ENCODE data around the gene ADGRE3.
A peak's percentile ranks its signal among the peaks of the same experiment; 100 is the strongest.

The ADGRE3 gene, protein sequence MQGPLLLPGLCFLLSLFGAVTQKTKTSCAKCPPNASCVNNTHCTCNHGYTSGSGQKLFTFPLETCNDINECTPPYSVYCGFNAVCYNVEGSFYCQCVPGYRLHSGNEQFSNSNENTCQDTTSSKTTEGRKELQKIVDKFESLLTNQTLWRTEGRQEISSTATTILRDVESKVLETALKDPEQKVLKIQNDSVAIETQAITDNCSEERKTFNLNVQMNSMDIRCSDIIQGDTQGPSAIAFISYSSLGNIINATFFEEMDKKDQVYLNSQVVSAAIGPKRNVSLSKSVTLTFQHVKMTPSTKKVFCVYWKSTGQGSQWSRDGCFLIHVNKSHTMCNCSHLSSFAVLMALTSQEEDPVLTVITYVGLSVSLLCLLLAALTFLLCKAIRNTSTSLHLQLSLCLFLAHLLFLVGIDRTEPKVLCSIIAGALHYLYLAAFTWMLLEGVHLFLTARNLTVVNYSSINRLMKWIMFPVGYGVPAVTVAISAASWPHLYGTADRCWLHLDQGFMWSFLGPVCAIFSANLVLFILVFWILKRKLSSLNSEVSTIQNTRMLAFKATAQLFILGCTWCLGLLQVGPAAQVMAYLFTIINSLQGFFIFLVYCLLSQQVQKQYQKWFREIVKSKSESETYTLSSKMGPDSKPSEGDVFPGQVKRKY

DNA sequence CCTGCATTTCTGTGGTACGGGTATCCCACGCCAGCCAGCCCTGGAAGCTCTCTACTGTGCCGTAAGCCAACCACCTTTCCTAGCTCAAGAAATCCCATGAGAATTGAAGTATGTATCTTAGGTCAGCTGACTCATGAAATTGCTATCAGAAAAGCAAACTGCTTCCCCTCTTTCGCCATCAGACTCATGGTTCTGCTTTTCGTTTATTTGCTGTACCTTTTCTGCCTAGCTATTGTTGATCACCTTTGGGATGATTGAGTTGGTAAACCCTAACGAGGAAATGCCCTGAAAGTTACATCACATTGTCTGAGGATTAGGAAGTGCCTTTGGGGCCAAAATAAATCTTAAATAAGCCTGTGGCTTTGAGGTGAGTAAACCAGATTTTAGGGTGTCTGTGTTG is at the start of gene ADGRE3:
Gene ADGRE3 (minus strand): TSS at position 81 of the 400 bp plus-strand sequence. CDS start 74 bp downstream, at position 7.
- DNase-seq: no peak

DNA sequence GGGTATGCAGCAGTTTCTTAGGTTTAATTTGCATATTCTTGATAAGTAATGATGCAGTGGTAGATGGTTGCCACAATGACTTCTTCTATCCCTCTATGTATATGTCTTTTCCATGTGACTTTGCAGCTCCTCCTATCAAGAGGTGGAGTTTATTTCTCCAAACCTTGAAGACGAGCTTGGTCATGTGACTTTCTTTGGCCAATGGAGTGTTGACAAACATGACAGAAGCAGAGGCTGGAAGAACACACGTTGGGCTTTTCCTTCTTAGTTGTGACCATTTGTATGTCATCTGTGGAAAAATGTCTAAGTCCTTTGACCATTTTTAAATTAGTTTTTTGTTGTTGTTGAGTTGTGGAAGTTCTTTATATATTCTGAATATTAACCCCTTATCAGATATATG is 47.5 kb upstream of the ADGRE3 start:
- no peak for DNase-seq

- DNase-seq: no peak
These were observed 44.5 kb upstream of the ADGRE3 start for GRCh38 chr19:14719162-14719561.

GRCh38 chr19:14718522-14719116 is 44.0 kb upstream of the ADGRE3 start:
- DNase-seq: no peak

DNA sequence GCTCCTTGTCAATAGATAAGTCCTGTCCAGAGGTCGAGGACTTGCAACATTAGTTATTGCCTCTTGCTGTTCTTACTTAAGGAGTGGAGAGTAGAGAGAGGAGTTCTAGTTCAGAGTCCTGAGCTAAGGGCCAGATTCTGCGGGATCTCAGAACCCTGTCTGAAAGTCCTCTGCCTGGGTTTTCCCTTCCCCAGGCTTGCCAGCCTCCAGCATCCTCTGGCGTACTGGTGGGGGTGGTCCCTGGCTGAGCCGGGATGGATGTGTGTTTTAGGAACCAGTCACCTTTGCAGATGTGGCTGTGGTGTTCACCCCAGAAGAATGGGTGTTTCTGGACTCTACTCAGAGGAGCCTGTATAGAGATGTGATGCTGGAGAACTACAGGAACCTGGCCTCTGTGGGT is 41.2 kb upstream of the ADGRE3 start:
- no peak for DNase-seq

DNA sequence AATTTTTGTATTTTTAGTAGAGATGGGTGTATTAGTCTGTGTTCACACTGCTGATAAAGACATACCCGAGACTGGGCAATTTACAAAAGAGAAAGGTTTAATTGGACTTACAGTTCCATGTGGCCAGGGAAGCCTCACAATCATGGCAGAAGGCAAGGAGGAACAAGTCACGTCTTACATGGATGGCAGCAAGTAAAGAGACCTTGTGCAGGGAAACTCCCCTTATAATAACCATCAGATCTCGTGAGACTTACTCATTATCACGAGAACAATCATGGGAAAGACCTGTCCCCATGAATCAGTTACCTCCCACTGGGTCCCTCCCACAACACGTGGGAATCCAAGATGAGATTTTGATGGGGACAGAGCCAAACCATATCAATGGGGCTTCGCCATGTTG is 29.8 kb upstream of the ADGRE3 start:
- DNase-seq: no peak

GRCh38 chr19:14703833-14704232 is 29.2 kb upstream of the ADGRE3 start:
- DNase-seq: no peak

GRCh38 chr19:14700711-14701375 is 26.2 kb upstream of the ADGRE3 start:
- no peak for DNase-seq

DNA sequence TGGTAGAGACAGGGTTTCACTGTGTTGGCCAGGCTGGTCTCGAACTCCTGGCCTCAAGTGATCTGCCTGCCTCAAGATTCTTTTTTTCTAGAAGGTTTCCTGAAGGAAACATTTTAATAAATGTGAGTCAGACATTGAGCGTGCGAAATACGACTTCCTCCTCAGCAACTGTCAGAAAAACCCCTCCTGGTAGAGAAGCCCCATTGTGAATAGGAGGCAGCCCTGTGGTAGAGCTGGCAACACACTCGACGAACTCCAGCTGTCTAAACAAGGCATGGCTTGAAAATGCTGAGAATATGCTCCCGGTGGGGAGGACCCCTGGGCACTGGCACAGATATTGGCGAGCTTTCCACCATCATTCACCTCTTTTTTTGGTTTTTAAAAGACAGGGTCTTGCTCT is 25.0 kb upstream of the ADGRE3 start:
- DNase-seq: no peak

DNA sequence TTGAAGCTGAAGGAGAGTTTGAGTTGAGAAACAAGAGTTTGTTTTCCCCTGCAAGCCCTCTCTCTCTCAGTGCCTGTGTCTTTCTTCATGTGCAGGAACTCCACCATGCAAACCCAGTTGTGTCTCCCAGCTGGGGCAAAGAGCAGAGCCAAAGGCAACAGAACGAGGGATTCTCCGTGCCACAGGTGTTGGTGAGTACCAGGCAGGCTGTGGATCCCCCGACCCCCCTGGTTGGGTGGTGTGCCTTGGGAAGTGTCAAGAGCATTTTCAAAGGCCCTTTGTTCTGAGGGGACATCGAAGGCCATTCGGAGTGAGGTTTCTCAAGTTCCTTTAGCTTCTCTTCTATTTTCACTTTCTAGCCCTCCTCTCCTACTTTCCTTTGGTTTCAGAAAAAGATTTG is 20.8 kb upstream of the ADGRE3 start:
- DNase-seq: no peak

DNA sequence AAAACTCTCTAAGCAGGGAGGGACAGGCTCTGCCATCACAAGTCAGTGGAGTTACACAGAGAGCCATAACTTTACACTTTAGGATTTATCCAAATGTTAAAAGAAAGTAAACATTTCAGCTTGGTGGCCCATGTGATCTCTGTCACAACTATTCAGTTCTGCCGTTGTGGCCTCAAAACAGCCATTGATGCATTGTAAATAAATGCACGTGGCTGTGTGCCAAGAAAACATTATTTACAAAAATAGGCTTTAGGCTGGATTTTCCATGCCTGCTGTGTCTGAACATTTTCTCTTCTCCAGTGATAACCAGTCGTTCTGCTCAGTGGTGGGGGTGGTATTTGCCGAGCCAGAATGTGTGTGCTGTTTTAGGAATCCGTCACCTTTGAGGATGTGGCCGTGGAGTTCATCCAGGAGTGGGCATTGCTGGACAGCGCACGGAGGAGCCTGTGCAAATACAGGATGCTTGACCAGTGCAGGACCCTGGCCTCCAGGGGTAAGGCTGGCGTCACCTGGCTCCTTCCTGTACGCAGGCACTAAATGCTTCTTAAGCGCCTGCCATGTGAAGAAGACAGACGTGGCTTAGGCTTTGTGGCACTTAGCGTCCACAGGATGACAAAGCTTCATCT is 20.1 kb upstream of the ADGRE3 start:
- no peak for DNase-seq

DNA sequence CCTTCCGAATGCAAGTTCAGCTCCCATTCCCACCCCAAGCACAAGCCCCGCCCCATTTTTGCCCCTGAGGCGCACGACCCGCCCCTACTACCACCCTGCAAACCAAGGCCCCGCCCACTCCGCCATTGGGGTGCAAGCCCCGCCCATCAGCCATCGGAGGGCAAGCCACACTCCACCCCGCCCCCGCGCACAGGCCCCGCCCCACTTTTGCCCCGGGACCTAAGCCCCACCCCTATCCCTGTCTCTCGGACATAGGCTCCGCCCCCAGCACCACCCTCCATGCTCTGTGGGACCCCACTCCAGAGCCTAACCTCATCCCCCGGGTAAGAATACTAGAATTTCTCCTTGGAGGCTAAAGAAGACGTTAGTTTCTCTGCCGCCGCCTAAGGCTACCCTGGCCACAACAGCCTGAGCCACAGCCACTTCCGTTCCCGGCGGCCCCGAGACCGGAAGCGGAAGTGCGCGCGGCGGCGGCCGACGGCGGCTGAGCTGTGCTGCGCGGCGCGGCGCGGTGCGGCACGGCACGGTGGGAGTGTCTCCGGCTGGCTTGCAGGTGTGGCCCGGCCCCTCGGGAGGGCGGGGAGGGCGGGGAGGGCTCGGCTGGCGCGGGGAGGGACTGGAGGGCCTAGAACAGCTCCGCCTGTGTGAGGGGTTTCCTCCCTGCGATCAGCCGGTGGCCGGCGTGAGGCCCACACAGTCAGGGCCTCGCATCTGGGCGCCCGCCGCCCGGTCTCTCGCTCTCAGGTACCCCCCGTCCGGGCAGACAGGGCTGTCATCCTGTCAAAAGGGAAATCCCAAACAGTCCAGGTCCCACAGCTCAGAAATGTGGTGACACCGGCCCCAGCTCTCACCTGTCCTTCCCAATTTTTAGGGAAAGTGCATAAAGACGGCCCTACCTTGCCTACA is 15.2 kb upstream of the ADGRE3 start, which contains the start of gene ZNF333:
Gene ZNF333 (plus strand): TSS at position 451 of the 906 bp plus-strand sequence. CDS start 3,444 bp downstream, outside the sequence.
- peak; percentile 100 for DNase-seq

- DNase-seq: peak; percentile 49
These were observed 11.8 kb upstream of the ADGRE3 start for GRCh38 chr19:14686411-14686810.

GRCh38 chr19:14683439-14683838 is 8.8 kb upstream of the ADGRE3 start:
- no peak for DNase-seq

DNA sequence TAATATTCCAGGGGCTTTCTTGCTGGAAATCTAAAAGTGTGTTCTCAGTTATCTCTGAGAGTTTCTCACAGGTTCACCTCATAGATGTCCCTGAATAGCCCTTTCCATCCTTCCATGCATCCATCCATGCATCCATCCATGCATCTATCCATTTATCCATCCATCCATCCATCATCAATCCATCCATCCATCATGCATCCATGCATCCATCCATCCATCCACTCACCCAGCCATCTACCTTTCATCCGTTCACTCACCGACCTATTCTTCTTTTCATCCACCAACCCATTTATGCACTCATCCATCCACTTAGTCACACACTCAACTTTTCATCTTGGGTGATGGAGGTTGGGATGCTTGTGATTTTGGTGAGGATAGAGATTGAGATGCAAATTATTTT is 7.4 kb upstream of the ADGRE3 start:
- no peak for DNase-seq

DNA sequence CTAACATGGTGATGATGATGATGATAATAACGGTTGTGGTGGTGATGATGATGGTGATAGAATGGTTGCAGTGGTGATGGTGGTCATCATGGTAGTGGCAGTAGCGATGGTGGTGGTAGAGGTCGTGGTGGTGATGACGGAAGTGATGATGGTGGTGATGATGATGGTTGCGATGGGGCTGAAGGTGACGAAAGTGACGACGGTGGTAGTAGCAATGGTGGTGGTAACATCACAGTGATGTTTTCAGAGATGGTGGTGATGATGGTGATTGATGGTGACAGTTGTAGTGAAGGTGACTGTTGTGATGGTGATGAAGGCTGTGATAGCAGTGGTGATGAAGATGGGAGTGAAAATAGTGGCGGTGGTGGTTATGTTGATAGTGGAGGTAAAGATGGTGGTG is 3.6 kb upstream of the ADGRE3 start:
- no peak for DNase-seq

GRCh38 chr19:14677464-14677863 is 2.8 kb upstream of the ADGRE3 start:
- DNase-seq: peak; percentile 24

DNA sequence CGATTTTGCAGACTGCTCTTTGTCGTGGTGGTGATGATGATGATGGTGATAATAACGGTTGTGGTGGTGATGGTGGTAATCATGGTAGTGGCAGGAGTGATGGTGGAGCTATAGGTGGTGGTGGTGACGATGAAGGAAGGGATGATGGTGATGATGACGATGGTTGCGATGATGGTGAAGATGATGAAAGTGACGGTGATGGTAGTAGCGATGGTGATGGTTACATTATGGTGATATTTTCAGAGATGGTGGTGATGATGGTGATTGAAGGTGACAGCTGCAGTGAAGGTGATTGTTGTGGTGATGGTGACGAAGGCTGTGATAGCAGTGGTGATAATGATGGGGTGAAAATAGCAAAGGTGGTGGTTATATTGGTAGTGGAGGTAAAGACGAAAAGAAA is 2.1 kb upstream of the ADGRE3 start:
- DNase-seq: no peak

DNA sequence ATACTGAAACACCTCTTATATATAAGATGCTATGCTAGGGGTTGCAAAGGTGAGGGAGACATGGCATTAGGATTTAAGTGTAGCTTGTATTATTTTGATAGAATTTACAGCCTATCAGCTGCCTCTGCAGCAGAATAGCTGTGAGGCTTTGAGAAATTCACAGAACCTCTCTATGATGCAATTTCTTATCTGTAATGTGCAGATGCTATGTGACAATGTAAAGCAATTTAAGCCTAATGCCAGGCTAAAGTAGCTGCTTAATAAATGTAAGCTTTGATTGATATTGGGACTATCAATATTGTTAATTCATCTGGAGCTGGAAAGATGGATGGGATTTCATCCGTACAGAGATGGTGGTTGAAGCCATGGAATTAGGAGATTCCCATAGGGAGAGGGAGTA is 1.6 kb downstream of the ADGRE3 start:
- no peak for DNase-seq

GRCh38 chr19:14672188-14672872 is 2.3 kb downstream of the ADGRE3 start:
- DNase-seq: no peak

DNA sequence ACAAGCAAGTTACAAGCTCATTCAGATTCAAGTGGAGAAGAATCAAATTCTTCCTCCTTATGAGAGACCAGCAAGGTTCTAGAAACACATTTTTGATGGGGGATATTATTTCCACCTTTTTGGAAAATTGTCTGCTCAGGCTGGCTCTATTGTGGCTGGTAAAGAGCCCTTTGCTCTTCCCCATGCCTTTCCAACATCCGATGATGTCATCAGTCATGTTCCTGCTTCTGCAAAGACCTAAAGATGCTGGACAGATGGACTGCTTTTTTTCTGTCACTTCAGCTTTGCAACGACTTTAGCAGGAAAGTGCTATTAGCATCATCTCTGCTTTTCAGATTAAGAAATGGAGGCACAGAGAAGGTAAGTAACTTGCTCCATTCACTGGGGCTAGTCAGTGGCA is 4.2 kb downstream of the ADGRE3 start:
- DNase-seq: no peak
